HG02870 (cell line): Measurements from ENCODE around the gene INTS14.
A peak's percentile ranks its signal among the peaks of the same experiment; 100 is the strongest.

Source experiments
- ATAC-seq: cut with Tn5 transposase; IDR thresholded peaks from one replicate; pipeline ENCODE4 v1.9.1; 2021; ENCODE audit warnings: mild to moderate bottlenecking, moderate library complexity; ENCODE audit not compliant: unreplicated experiment

Gene INTS14

DNA sequence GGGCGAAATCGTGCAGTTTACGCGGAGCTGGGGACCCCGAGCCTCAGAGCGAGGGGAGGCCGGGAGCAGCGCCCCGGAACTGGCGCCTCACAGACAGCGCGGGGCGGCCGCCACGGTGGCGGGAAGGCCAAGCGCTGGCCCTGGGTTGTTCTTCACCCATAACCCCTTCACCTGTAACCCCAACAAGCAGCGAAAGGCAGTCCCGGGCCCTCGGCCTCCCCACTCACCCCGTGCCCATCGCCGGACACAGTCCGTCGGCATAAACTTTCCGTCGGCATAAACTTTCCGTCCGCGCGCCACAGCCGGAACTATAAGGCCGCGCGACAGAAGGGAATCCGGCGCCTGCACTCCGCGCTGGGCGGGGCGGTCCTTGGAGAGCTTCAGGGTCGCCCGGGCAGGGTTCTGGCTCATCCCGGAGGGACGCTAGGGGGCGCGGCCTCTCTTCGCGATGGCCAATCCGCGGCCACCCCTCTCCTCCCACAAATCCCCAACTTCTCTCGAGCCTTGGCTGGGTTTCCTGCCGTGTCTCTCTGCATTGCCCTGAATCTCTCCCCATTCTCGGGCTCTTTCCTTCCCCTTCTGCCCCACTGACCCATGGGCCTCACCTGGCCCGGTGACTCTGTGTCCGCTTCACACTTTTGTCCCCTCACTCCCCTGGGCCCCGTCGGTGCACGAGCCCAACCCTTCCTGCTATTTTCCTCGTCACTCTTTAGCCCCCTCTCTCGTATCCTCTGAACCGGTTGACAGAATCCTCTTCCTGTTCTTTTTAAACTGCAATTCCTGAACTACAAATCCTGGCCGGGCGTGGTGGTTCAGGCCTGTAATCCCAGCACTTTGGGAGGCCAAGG, at the start of gene INTS14:
Gene INTS14, minus strand, starts transcription at position 261 of the 848 bp plus-strand sequence. CDS start 3,751 bp downstream, outside the sequence.
- peak; percentile 93 for ATAC-seq

DNA sequence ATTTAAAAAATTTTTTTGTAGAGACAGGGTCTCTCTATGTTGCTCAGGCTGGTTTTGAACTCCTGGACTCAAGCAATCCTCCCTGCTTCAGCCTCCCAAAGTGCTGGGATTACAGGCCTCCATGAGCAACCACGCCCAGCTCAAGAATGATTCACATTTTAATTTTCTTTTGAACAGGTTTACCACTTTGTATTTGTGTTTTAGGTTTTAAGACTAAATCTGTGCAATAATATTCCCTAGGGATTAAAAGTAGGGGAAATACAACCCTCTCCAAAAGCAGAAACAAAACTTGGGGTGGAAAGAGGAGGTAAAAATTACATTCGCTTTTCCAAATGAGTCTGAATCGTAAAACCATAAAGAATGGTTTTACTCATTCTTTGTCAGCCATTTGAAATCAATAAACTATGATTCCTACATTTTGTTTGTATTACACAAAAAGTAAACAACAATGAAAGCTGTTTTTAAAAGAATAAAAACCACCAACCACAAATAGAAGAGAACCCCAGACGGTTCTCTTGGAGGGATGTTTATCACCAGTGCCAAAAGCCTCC, 48.6 kb upstream of the INTS14 start:
- no peak for ATAC-seq

- ATAC-seq, result no peak
Measured at GRCh38 chr15:65655457-65655856, 44.5 kb upstream of the INTS14 start.

GRCh38 chr15:65655026-65655425, 44.1 kb upstream of the INTS14 start:
- no peak for ATAC-seq

DNA sequence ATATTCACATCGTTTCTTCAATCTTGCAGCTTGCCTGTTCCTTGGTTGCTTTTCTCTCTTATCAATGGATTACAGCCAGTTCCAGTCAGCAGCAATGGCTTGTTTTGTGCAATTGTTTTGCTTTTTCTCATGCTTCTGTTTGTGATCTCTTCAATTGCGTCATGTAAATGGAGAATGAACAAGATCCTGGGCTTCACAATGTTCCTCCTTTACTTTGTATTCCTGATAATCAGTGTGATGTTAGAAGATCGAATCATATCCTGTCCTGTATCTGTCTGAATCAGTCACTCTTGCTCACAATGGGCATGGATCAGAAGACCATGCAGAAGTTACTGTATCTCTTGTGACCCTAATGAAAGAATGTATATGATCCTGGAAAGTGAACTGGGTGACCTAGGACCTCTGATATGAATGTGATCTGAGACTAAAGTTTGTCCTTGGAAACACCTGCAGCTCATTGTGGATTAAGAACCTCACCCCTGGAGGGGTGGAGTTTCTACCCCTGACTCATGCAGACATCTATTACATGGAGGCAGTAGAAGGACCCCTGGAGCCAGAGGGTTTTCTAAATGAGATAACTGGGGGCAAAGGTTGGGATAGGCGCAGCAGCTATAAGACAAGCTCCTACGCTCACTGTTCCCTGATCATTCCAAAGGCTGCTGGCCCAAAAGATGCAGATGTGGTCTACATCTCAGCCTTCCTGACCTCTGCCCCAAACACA, 43.0 kb upstream of the INTS14 start:
- ATAC-seq, result no peak

DNA sequence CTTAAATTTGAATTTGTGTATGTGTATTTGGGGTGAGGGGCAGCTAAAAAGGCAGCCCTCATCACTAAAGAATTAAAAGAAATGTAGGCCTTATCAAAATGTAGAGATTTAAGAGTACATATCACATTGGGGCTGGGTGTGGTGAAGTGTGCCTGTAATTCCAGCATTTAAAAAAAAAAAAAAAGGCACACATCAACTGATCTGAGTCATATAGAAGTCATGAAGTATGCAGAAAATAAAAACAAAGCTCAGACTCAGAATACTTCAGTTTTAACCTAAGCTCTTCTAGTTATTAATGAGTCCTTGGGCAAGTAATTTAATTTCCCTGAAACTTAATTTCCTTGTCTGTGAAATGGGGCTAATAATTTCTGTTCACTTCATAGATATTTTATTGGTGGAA, 42.4 kb upstream of the INTS14 start:
- ATAC-seq, result no peak

DNA sequence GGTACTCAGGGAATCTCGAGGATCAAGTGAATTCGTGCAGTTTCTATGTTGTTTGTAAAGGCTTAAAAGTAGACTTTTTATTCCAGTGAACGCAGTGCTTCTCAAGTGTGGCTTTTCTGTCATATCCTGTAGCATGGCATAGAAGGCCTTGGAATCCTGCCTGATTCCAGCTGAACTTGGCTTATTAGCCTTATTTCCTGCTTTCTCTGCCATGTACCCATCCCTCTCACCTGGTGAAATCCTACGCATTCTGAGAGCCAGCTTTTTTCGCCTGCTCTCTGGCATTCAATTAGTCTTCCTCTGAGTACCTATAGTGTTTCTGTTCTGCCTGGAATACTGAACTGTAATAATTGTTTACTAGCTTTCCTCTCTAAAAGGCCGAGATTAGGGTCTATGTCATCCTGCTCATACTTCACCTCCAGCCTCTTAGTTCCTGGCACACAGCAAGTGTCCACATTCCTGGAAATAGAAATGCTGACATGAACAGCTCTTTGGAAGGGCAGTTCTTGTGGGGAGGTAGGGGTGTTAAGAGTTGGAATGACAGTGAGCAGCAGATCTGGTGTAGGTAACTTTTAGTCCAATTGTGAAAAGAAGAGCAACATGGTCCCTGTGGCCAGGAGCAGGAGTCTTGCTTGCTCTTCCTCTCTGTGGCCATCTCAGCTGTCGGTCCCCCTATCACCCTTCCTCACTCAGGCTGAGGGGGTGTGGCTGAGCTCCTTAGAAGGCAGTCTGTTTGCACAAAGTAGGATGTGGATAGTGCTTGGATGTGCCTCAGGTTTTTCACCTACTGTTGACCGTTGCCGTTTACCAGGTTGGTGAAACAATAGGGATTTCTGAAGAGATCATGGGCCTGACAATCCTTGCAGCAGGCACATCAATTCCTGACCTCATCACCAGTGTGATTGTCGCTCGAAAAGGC, 41.2 kb upstream of the INTS14 start:
- ATAC-seq, result no peak

GRCh38 chr15:65651042-65651322, 40.1 kb upstream of the INTS14 start:
- no peak for ATAC-seq

GRCh38 chr15:65650312-65651041, 39.5 kb upstream of the INTS14 start:
- no peak for ATAC-seq

GRCh38 chr15:65646486-65646885, 35.6 kb upstream of the INTS14 start:
- ATAC-seq, result no peak

DNA sequence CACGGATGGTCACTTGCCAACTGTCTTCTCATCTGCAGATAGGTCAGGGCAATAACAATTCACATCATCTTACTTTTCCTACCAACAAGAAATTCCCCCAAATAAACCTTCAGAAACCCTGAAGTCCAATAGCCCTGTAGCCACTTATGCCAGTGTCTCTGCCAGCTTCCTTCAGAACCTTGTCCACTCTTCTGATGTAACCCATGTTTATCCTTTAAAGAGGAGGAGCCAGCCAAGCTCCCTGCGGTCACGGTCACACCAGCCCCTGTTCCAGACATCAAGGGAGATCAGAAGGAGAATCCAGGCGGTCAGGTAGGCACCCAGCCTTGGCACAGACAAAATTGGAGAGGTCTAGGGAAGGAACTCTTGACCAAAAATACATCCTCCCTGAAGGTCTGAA, 34.5 kb upstream of the INTS14 start:
- no peak for ATAC-seq

DNA sequence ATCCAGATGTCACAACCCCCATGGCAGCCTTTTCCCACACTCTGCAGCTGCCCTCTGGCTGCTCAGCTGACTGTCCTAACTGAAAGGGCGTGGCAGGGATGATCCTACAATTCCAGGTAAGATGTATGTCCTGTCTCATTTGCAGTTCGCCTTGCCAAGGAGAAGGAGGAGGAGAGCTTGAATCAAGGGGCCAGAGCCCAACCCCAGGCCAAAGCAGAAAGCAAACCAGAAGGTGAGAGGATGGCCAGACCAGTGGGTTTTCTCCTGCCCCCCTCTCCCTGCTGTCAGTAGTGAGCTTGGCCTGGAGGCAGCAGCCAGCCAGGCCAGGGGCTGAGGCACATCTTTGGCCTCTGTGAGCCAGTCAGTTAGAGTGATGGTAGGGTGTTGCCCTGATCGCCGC, 33.4 kb upstream of the INTS14 start:
- ATAC-seq, result no peak

- ATAC-seq, result no peak
Measured at GRCh38 chr15:65642594-65642993, 31.7 kb upstream of the INTS14 start.

- ATAC-seq, result no peak
Measured at GRCh38 chr15:65641768-65642475, 31.0 kb upstream of the INTS14 start.

- ATAC-seq, result no peak
Measured at GRCh38 chr15:65639509-65639908, 28.6 kb upstream of the INTS14 start.

- ATAC-seq, result no peak
Measured at GRCh38 chr15:65638681-65639089, 27.8 kb upstream of the INTS14 start.

DNA sequence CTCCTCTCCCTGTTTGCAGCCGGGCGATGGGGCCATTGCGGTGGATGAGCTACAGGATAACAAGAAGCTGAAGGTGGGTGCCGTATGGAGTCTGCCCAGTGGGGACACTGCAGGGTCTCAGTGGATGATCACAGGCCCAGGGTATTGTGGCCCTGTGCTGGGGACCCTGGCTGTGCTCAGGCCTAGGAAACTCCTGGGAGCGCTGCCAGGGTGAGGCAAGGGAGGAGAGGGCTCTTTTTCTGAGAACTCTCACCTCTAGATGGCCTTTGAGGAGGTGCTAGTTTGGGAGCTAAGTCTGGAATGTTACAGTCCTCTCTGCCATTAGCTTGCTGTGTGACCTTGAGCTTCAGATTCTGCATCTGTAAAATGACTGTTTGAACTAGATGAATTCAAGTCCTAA, 27.2 kb upstream of the INTS14 start:
- no peak for ATAC-seq

- no peak for ATAC-seq
Measured at GRCh38 chr15:65634356-65634755, 23.4 kb upstream of the INTS14 start.

DNA sequence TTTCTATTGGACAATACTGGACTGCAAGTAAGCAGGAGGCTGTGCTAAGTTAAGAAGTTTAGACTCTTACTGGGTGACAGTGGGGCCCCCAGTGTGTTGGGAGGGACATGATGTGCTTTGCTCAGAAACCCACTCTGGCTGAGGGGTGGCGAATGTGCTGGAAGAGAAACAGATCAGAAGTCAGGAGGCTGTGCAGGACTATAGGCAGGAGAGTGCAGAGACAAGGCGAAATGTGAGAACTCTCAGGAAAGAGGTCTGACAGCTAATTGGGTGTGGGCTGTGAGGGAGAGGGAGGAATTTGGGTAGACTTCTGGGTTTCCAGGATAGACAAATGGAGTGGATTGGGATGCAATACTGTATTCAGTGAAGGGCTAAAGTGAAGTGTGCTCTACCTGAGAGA, 22.8 kb upstream of the INTS14 start:
- ATAC-seq, result no peak
